Measurements from ENCODE around the gene FGF18. TPM values are rescaled to one million over a fixed set of nuclear protein-coding genes. Genes with fewer than 3 reads are reported as not detected.
"Not testable (repeated sequence)": the region's sequence is repeated elsewhere in the genome, so short reads cannot be mapped to it uniquely, and the experiment has no call there.

Gene FGF18
- total RNA-seq, 1 donor from 2014 or later: 2.6 TPM

DNA sequence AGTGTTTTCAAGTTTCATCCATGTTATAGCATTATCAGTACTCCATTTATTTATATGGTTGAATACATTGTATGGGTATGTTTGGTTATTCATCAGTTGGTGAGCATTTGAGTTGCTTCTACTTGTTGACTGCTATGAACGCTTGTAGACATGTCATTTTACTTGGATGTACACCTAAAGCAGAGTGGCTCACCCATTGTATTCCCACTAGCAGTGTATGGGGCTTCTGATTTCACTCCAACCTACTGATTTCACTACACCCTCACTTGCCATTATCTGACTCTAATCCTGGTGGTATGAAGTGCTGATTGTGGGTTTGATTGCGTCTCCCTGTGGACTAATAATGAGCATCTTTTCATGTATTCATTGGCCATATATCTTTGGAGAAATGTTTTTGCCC lies 22.3 kb upstream of the FGF18 start:
- Mint-ChIP-seq H3K4me3 (ENCODE audit: low read depth) (no peak overlapping the region), H3K4me1 (ENCODE audit: low read depth) (peaks cover 9% of the 10 kb centered on the region), H3K36me3 (ENCODE audit: insufficient read depth) (peaks cover 65% of the 10 kb centered on the region), H3K9me3 (ENCODE audit: low read depth) (peaks cover 3% of the 10 kb centered on the region), H3K27ac (no peak overlapping the region), H3K27me3 (no peaks in the 10 kb centered on the region)
- no peak for DNase-seq (ENCODE audit: low spot score, unreplicated experiment)
- TF ChIP-seq, protein P1, sequence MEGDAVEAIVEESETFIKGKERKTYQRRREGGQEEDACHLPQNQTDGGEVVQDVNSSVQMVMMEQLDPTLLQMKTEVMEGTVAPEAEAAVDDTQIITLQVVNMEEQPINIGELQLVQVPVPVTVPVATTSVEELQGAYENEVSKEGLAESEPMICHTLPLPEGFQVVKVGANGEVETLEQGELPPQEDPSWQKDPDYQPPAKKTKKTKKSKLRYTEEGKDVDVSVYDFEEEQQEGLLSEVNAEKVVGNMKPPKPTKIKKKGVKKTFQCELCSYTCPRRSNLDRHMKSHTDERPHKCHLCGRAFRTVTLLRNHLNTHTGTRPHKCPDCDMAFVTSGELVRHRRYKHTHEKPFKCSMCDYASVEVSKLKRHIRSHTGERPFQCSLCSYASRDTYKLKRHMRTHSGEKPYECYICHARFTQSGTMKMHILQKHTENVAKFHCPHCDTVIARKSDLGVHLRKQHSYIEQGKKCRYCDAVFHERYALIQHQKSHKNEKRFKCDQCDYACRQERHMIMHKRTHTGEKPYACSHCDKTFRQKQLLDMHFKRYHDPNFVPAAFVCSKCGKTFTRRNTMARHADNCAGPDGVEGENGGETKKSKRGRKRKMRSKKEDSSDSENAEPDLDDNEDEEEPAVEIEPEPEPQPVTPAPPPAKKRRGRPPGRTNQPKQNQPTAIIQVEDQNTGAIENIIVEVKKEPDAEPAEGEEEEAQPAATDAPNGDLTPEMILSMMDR (IDR thresholded peaks at IDR 0.05; ENCODE audit: unreplicated experiment): no peak

- peaks cover 9% of the 10 kb centered on the region for H3K4me1 Mint-ChIP-seq (ENCODE audit: low read depth)
- DNase-seq (ENCODE audit: low spot score, unreplicated experiment): no peak
Measured at GRCh38 chr5:171397599-171397998, 21.8 kb upstream of the FGF18 start.

DNA sequence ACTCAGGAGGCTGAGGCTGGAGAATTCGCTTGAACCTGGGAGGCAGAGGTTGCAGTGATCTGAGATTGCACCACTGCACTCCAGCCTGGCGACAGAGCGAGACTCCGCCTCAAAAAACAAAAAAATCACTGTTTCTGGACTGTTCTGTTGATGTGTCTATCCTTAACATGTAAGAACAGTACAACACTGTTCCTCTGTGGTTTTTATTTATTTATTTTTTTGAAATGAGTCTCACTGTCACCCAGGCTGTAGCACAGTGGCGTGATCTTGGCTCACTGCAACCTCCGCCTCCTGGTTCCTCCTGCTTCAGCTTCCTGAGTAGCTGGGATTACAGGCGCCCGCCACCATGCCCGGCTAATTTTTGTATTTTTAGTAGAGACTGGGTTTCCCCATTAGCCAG lies 20.8 kb upstream of the FGF18 start:
- DNase-seq (ENCODE audit: low spot score, unreplicated experiment); H3K27me3 Mint-ChIP-seq; H3K9me3 Mint-ChIP-seq (ENCODE audit: low read depth); H3K4me1 Mint-ChIP-seq (ENCODE audit: low read depth); H3K4me3 Mint-ChIP-seq (ENCODE audit: low read depth): not testable (repeated sequence)
- Mint-ChIP-seq H3K36me3 (ENCODE audit: insufficient read depth) (peaks cover 58% of the 10 kb centered on the region), H3K27ac (peak overlapping the region; percentile 71)

More at GRCh38 chr5:171397599-171397998, 21.8 kb upstream of the FGF18 start:
- Mint-ChIP-seq H3K27me3 (no peaks in the 10 kb centered on the region), H3K36me3 (ENCODE audit: insufficient read depth) (peaks cover 64% of the 10 kb centered on the region), H3K27ac (no peak overlapping the region), H3K9me3 (ENCODE audit: low read depth) (peaks cover 3% of the 10 kb centered on the region), H3K4me3 (ENCODE audit: low read depth) (no peak overlapping the region)
- TF ChIP-seq, protein P1 (IDR thresholded peaks at IDR 0.05; ENCODE audit: unreplicated experiment): no peak

DNA sequence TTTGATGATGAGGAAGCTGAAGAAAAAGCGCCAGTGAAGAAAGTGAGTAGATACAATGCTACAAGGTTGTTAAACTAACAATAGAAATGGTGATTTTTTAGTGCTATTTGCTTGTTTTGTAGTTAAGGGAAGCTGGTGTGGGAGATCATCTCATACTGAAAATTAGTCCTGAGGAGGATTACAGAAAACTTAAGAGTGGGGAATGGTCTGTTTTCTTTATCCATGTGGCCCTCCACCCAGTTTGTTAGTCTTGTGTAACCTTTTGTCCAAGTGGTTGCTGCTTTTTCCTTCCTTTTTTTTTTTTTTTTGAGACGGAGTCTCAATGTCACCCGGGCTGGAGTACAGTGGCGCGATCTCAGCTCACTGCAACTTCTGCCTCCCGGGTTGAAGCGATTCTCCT lies 19.3 kb upstream of the FGF18 start:
- Mint-ChIP-seq H3K9me3 (ENCODE audit: low read depth) (peaks cover 3% of the 10 kb centered on the region), H3K27ac (peak overlapping the region; percentile 84), H3K4me3 (ENCODE audit: low read depth) (no peak overlapping the region), H3K36me3 (ENCODE audit: insufficient read depth) (peaks cover 58% of the 10 kb centered on the region), H3K27me3 (no peaks in the 10 kb centered on the region), H3K4me1 (ENCODE audit: low read depth) (peaks cover 7% of the 10 kb centered on the region)
- TF ChIP-seq, protein P1 (IDR thresholded peaks at IDR 0.05; ENCODE audit: unreplicated experiment): no peak
- DNase-seq (ENCODE audit: low spot score, unreplicated experiment): no peak

DNA sequence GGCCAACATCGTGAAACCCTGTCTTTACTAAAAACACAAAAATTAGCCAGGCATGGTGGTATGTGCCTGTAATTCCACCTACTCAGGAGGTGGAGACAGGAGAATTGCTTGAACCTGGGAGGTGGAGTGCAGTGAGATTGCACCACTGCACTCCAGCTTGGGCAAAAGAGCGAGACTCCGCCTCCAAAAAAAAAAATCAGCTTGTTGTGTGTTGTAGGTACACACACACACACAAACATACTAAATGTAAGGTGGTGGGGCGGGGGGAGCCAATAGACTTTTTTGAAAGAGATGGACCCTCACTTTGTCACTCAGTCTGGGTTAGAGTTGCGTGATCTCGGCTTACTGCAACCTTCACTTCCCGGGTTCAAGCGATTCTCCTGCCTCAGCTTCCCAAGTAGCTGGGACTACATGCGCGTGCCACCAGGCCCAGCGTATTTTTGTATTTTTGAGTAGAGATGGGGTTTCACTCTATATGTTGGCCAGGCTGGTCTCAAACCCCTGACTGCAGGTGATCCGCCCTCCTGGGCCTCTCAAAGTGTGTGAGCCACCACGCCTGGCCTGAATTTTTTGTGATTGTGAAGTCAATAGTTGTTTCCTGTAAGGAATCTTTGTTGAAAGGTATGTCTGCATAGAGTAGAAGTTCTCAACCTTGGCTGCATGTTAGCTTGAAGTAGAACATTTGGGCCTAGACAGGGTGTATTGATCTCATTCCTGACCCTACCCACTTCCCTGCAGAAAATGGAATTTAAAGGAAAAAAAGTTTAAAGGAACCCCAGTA lies 18.1 kb upstream of the FGF18 start:
- Mint-ChIP-seq H3K36me3 (ENCODE audit: insufficient read depth) (peaks cover 61% of the 10 kb centered on the region), H3K4me3 (ENCODE audit: low read depth) (no peak overlapping the region), H3K4me1 (ENCODE audit: low read depth) (peaks cover 8% of the 10 kb centered on the region)

GRCh38 chr5:171402751-171403150 lies 16.7 kb upstream of the FGF18 start:
- H3K36me3 Mint-ChIP-seq (ENCODE audit: insufficient read depth): peaks cover 61% of the 10 kb centered on the region
- H3K4me3 Mint-ChIP-seq (ENCODE audit: low read depth); H3K27ac Mint-ChIP-seq; H3K9me3 Mint-ChIP-seq (ENCODE audit: low read depth); DNase-seq (ENCODE audit: low spot score, unreplicated experiment); H3K27me3 Mint-ChIP-seq; H3K4me1 Mint-ChIP-seq (ENCODE audit: low read depth): not testable (repeated sequence)

More for the DNA sequence above, 18.1 kb upstream of the FGF18 start:
- TF ChIP-seq, protein P1 (IDR thresholded peaks at IDR 0.05; ENCODE audit: unreplicated experiment): no peak
- peaks cover 3% of the 10 kb centered on the region for H3K9me3 Mint-ChIP-seq (ENCODE audit: low read depth)
- H3K27ac Mint-ChIP-seq: peak overlapping the region; percentile 87
- DNase-seq (ENCODE audit: low spot score, unreplicated experiment): no peak
- H3K27me3 Mint-ChIP-seq: no peaks in the 10 kb centered on the region

All from progenitor cell of endocrine pancreas (in vitro differentiated cells).